GM19023 (cell line): Measurements from ENCODE around the gene MYL9.
"Not testable (repeated sequence)": the region's sequence is repeated elsewhere in the genome, so short reads cannot be mapped to it uniquely, and the experiment has no call there.

Source experiments
- ATAC-seq: cut with Tn5 transposase; IDR thresholded peaks from one replicate; pipeline ENCODE4 v1.9.1; 2021; ENCODE audit warnings: mild to moderate bottlenecking, moderate library complexity; ENCODE audit not compliant: unreplicated experiment

MYL9 gene

GRCh38 chr20:36548704-36549627 is 7.6 kb downstream of the MYL9 start:
- ATAC-seq: no peak

DNA sequence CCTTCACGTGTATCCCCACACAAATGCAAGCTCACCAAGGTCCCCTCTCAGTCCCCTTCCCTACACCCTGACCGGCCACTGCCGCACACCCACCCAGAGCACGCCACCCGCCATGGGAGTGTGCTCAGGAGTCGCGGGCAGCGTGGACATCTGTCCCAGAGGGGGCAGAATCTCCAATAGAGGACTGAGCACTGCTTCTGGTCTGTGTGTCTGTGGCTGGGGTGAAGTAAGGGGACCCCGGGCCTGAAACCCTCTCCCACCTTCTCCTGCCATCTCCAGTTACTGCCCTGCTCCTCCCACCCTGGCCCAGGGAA is 8.3 kb downstream of the MYL9 start:
- ATAC-seq: no peak

- no peak for ATAC-seq
Measured at GRCh38 chr20:36549942-36550789, 8.8 kb downstream of the MYL9 start.

DNA sequence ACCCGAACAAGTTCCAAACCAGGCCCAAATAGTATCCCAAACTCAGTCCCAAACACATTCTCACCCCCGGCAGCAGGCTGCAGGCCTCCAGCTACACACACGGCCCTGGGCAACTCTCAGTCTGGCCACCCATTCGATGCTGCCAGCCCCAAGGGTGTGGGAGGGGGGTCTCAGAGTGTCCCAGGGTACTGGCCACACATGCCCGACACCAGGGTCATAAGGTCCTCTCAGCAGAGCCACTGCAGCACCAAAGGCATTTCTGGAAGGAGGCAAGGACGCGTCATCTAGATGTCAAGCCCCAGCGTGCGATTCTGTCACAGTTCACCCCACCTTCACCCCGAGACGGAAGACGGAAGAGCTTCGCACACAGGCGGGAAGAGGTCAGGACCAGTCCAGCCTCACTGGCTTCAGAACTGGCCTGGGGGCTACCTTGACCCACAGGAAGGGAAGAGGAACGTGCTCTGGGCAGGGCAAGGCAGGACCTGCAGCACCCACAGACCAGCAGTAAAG is 9.5 kb downstream of the MYL9 start:
- ATAC-seq: no peak

GRCh38 chr20:36555248-36555647 is 13.9 kb downstream of the MYL9 start:
- no peak for ATAC-seq

DNA sequence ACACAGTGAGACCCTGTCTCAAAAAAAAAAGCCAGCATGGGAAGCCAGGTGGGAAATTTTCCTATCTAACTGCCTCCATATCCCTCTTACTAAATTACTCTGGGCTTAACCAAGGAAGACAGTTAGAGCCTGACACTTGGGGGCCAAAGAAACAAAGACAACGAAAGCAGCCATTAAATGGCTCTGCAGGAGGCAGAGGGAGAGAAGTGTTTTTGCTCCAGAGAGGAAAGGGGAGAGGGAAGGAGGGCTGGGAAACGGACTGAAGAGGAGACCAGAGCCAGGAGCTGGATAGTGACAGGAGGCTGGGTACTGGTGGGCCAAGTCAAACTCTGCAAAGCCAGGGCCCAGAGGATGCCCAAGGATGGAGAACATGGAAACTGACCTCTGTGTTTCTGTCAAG is 21.4 kb downstream of the MYL9 start:
- no peak for ATAC-seq

DNA sequence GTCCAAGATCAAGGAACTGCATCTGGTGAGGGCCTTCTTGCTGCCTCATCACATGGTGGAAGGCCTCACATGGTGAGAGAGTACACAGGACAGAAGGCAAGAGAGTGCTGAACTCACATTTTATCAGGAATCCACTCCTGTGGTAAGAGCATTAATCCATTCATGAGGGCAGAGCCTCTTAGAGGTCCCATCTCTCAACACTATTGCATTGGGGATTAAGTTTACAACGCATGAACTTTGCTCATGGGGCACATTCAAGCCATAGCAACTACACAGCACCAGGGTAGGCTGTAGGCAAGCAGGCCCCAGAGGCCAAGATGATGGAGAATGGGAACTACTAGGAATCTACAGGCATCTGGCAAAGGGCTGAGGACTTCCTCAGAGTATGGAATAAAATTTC is 22.1 kb downstream of the MYL9 start:
- no peak for ATAC-seq

DNA sequence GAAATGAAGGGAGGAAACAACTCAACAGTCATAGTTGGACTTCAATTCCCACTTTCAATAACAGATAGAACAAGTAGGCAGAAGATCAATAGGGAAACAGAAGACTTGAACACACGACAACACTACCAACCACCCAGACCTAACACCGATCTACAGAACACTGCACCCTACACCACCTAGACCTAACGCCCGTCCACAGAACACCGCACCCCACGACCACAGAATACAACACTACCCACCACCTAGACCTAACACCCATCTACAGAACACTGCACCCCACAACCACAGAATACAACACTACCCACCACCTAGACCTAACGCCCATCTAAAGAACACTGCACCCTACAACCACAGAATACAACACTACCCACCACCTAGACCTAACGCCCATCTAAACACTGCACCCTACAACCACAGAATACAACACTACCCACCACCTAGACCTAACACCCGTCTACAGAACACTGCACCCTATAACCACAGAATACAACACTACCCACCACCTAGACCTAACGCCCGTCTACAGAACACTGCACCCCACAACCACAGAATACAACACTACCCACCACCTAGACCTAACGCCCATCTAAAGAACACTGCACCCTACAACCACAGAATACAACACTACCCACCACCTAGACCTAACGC is 22.9 kb downstream of the MYL9 start:
- ATAC-seq: not testable (repeated sequence)

DNA sequence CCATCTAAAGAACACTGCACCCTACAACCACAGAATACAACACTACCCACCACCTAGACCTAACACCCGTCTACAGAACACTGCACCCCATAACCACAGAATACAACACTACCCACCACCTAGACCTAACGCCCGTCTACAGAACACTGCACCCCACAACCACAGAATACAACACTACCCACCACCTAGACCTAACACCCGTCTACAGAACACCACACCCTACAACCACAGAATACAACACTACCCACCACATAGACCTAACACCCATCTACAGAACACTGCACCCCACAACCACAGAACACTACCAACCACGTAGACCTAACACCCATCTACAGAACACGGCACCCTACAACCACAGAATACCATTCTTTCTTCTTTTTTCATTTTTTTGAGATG is 23.4 kb downstream of the MYL9 start:
- ATAC-seq: not testable (repeated sequence)

GRCh38 chr20:36565520-36565919 is 24.2 kb downstream of the MYL9 start:
- ATAC-seq: no peak

GRCh38 chr20:36569847-36570429 is 28.6 kb downstream of the MYL9 start:
- no peak for ATAC-seq

DNA sequence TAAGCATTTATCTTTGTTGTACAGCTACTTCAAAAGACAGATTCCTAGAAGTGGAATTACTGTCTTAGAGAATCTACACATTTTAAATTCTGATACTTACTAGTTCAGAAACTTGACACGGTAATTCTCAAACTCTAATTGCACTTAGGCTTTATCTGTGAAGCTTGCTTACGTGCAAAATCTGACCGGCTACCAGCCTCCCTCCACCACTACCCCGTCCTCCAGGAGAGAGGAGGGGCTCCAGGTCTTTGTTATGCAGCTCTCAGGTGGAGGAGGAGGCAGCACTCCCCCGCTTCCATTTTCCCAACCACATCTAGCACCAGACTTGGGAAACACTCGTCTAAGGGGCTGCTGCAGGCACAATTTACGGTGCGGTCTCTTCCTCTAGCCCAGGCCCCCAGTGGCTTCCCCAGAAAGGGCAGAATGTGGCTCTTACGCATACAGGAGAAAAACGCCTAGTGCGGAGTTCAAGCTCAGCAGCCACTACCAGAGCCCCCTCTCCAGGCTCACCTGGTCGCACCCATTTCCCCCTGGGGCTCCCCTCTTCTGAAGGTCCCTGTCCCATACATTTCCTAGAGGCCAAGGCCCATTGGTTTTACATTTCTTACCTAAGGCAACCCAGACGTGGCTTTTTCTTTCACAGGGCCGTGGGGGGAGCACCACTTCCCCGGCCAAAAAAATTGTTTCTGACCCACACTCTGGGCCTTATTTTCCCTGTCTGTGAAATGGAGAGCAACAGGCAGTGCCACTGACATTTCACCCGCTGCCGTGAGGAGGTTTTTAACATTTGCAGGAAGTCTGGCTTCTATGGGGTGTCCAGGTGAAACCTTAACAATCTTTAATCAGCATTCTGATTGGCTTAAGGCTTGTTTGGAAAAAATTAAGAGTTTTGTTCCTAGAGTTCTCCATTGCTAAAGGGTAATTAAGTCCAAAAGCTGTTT is 30.5 kb downstream of the MYL9 start:
- ATAC-seq: no peak

DNA sequence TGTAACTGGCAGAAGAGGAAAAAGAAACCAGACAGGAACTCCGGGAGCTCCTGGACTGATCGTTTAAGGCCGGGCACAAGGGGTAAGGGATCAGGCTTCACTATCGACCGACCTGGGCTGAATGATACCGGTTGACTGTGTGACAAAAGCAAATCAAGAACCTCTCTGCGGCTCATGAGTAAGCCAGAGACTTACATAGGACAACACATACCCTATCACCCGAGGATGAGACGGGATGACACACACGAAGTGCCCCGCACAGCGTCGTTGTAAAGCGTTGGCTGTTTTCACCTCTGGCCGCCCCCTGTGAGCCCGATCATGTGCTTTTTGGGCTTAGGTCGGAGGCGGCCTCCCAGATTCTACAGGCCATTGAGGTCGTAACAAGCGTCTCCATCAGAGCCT is 31.4 kb downstream of the MYL9 start:
- ATAC-seq: peak; percentile 11

DNA sequence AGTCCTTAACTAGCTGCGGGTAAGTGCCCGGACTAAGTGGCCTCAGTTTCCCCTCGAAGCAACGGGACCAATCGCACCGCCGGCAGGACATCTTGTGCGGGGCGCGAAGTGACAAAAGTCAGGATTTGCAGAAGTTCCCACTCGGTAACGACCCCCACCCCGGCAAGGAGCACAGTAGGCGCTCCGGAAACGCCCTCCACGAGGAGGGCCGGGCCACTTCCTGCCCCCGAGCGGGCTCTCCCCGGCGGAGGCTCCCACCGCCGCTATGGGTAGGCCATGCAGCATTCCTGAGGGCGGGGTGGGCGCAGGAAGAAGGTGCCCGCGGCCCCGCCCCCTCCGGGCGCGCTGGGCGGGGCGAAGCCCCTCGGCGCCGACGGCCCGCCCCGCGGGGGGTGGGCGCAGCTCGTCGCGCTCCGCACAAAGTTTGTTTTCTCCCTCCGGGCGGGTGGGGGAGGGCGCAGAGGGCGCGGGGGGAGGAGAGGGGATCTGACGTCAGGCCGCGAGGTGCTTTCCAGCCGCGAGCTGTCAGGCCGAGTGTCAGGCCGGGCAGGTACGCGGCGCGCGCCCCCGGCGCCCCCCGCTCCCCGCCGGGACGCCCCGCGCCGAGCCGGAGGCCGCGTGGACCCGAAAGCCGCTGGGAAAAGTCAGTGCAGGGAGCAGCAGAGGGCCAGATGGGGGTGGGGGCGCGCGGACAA is 31.9 kb downstream of the MYL9 start, which contains the start of gene TGIF2:
Gene TGIF2, plus strand, starts transcription at position 495 of the 695 bp plus-strand sequence. CDS start 5,178 bp downstream, outside the sequence.
- ATAC-seq: peak; percentile 52

DNA sequence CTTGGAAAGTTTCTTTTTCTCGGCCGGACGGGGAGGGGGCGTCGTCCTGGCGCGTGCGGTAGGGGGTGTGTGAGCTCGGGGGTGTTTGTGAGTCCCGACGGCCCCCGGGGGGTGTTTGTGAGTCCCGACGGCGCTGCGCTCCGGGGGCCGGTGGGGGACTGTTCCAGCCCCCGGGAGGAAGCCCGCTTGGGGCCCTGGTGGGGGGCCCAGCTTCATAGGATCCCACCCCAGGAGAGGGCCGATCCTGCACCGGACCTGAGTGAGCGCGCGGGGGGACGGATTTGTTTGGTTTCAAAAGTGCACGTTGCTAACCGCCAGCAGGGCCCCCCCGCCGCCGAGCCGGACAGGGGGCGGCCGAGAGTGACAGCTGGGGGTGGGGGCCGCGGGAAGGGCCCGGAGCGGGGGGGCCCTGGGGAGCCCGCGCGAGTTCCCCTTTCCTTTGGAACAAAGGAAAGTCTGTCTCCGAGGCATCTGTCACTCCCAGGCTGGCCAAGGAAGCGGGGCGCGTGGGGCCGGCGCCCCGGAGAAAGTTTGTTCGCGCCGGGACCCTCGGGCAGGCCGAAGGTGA is 32.6 kb downstream of the MYL9 start:
- ATAC-seq: peak; percentile 11

DNA sequence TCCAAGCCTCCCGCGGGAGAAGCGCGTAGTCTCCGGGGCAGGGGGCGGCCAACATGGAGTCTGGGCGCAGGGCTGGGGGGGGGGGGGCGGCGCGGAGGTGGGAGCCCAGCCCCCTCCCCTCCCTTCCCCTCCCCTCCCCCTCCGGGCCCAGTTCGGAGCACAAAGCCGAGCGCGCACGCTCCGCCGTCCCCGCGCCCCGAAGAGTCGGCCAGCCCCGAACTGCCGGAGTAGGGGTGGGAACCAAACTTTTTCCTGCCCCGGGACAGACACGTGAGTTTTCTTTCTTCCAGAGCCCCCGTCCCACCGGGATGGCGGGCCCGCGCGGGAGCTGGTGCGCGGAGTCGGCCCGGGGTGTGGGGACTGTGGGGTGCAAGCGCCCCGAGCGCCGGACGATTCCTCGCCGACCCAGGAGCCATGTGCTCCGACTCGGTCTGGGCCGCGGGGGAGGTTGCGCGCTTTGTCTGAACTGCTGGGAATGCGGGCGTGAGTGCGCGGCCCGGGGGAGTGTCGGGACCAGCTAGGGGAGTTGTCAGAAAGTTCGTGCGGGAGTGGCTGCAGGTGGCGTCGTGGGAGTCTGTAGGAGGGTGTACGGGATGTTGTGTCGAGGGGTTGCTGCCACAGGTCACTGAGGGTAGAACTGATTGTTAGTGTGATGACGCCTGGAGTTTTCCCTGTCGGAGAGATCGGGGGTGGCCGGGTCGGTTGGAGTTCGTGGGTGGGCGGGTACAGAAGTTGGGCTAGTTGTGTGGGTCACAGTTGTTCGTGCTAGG is 33.2 kb downstream of the MYL9 start:
- no peak for ATAC-seq

- no peak for ATAC-seq
Measured at GRCh38 chr20:36576081-36576445, 34.7 kb downstream of the MYL9 start.
